A673 (cell line): ENCODE measurements around the gene LRRC8D.

Experiments used
- EZH2 ChIP-seq: fragments of 200-600 bp; sonication (generic); IDR thresholded peaks from 2 replicates; pipeline ENCODE4 v1.6.1; 2017; ENCODE audit warnings: borderline replicate concordance, low read depth, mild to moderate bottlenecking, mixed read lengths, antibody characterized with exemption, low read length; ENCODE audit not compliant: poor library complexity, severe bottlenecking
- TF ChIP-seq, protein P1 (sequence below): fragments of 300-800, 200-600 bp; sonication (generic); conservative IDR thresholded peaks from 2 replicates; pipeline ENCODE4 v1.5.1; 2017; ENCODE audit warnings: low read depth, mild to moderate bottlenecking, antibody characterized with exemption, low read length, moderate library complexity, mixed read lengths

- TF ChIP-seq, protein P1, sequence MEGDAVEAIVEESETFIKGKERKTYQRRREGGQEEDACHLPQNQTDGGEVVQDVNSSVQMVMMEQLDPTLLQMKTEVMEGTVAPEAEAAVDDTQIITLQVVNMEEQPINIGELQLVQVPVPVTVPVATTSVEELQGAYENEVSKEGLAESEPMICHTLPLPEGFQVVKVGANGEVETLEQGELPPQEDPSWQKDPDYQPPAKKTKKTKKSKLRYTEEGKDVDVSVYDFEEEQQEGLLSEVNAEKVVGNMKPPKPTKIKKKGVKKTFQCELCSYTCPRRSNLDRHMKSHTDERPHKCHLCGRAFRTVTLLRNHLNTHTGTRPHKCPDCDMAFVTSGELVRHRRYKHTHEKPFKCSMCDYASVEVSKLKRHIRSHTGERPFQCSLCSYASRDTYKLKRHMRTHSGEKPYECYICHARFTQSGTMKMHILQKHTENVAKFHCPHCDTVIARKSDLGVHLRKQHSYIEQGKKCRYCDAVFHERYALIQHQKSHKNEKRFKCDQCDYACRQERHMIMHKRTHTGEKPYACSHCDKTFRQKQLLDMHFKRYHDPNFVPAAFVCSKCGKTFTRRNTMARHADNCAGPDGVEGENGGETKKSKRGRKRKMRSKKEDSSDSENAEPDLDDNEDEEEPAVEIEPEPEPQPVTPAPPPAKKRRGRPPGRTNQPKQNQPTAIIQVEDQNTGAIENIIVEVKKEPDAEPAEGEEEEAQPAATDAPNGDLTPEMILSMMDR: no peak
- TF ChIP-seq EZH2: no peak
Observed at GRCh38 chr1:89971600-89971999, 150.8 kb downstream of the LRRC8D start.
